ENCODE results near the gene JARID2.

- TF ChIP-seq CTCF (IDR thresholded peaks at IDR 0.05), result no peak
- no peak for TF ChIP-seq EZH2 (IDR thresholded peaks at IDR 0.05)
Measured at GRCh38 chr6:15287670-15288375, 42.0 kb downstream of the JARID2 start.
